Dermis microvascular lymphatic vessel endothelial cell (primary cell): ENCODE results near the gene DCDC2C. TPM values are rescaled to one million over a fixed set of nuclear protein-coding genes. Genes with fewer than 3 reads are reported as not detected.

Experiments
- DNase-seq, 2 donors: peaks; one replicate each; pipeline versions ENCODE4 v3.0.0 to v3.0.0-alpha.2; 2010; ENCODE audit warnings: low read depth in 2 of 2
- total RNA-seq: library from RNA; depleted of rRNA; stranded (reverse); fragments of >200 nt; gene quantifications from 2 replicates; pipeline ENCODE4 v1.2.1, GENCODE V29; 2014

DCDC2C gene, protein sequence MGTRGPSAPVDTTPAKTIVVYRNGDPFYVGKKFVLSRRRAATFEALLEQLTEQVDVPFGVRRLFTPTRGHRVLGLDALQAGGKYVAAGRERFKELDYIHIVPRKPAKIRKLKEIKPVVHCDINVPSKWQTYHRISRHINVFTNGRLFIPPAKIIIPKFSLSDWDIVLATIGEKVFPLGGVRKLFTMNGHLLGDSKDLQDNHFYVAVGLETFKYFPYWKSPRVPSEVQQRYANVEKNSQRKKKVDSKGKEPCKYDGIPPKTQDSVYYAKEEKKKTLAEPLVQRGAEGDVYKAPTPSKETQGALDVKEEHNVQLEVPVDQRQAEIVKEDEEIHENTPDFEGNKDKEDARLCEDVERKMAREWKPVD
- total RNA-seq = 0.13 TPM in 2 replicates

GRCh38 chr2:3703236-3703756, at the start of gene DCDC2C:
DCDC2C (plus strand) TSS chr2:3703575; CDS start chr2:3703752, 177 bp downstream.
- DNase-seq = no peak

DNA sequence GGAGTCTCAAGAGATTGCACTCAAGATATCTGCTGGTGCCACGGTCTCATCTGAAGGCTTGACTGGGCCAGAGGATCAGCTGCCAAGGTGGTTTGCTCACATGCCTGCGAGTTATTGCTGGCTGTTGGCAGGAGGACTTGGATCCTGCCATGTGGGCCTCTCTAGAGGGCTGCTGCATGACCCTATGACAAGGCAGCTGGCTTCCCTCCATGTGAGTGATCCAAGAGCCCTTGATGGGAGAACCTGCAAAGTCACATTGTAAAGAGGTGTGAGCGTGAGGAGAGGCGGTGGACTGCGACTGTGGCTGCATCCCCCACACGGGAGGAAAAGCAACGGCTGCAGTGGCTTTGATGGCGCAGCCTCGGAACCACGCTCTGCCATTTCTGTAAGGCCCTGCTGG, 49.4 kb upstream of the DCDC2C start:
- DNase-seq = no peak

DNA sequence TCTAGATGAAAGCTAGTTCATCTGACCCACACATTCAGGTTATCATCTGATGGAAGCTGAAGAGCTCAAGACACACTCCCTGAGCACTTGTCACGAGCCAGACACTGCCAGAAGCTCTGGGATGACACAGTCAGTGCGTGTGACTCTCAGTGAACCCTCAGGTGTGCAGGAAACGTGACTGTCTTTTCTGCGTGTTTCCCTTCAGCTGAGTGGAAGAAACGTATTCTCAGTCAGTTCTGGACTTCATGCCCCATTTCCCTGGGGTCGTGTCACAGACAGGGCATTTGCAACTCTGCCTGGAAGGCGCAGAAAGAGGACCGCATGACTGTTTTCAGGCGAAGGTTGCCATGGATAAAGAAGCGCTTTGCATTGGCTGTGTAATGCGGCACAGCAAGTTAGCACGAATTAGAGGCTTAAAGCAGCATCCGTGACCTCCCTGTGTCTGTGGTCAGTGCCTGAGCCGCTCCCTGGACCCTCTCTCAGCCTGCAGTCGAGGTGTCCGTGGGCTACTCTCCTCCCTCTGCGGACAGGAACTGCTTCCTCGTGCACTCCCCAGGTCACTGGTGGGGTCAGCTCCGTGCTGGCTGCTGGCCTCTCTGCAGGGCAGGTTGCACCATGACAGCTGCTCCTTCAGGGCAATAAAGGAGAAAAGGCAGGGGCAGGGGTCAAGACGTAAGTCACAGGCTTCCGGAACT, 48.7 kb upstream of the DCDC2C start:
- no peak for DNase-seq

GRCh38 chr2:3655871-3656761, 47.3 kb upstream of the DCDC2C start:
- DNase-seq = no peak

- no peak for DNase-seq
These were observed 46.3 kb upstream of the DCDC2C start for GRCh38 chr2:3656762-3657721.

GRCh38 chr2:3657881-3658280, 45.5 kb upstream of the DCDC2C start, which contains the start of gene ALLC:
ALLC (plus strand) TSS chr2:3658200; CDS start chr2:3671158, 12,958 bp downstream.
- no peak for DNase-seq

DNA sequence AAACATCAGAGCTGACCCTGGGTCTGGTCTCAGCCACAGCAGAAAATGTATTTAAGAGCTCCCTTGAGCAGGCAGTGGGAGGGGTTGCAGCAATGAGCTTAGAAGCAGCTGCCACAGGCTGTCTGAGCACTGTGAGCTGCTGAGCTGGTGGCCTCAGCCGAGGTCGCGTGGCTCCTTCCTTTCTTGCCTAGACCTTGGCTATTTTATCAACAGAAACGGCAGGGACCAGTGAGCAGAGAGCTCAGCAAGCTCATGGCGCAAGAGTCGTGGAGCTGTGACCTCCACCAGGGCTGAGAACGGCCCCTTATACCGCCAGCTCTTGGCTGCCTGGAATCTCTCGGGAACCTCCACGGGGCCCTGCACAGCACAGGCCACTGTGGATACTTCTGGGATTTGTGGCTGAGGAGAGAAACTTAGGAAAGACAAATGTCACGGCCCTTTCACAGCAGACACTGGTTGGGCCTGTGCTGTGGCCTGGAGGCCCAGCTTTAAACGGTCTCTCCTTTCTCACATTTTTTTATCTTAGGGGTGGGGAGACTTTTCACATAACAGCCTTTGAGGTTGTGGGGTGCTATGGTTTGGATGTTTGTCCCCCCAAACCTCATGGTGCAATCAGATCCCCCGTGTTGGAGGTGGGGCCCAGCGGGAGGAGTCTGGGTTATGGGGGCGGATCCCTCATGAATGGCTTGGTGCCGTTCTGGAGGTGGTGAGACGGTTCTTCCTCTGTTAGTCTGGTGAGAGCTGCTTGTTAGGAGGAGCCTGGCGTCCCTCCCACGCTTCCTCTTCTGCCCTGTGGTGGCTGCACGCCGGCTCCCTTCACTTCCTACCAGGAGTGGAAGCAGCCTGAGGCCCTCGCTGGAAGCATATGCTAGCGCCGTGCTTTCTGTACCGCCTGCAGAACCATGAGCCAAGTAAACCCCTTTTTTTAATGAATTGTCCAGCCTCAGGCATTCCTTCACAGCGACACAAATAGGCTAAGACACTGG, 43.6 kb upstream of the DCDC2C start:
- no peak for DNase-seq

GRCh38 chr2:3660640-3661039, 42.7 kb upstream of the DCDC2C start:
- DNase-seq = peak in 1 of 2 donors; percentile 19

DNA sequence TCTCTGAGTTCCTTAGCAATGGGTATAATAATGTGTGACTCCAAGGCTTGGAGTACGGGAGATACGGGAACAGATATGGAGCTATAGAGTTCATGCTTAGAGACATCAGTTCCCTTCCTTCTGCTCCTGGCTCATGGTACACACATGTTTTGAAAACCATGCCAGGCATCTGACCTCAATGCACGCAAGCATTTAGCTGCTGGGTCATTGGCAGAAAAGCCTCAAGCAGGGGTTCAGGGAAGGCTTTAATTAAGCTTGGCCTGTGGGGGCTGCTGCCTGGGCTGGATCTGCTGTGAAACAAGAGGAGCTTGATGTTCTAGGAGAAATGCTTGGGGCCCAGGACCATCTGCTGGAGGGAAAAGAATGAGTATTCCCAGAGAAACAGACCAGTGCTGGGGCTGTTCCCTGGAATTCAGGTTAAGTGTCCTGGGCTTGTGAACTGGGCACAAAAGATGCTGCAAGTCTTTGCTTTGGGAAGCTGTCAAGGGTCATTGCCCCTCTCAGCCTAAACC, 42.2 kb upstream of the DCDC2C start:
- DNase-seq = no peak

- no peak for DNase-seq
These were observed 41.1 kb upstream of the DCDC2C start for GRCh38 chr2:3662239-3662638.

- no peak for DNase-seq
These were observed 39.3 kb upstream of the DCDC2C start for GRCh38 chr2:3664118-3664517.

GRCh38 chr2:3664925-3665324, 38.5 kb upstream of the DCDC2C start:
- DNase-seq = no peak

- no peak for DNase-seq
These were observed 37.3 kb upstream of the DCDC2C start for GRCh38 chr2:3665886-3666612.

- DNase-seq = no peak
These were observed 36.8 kb upstream of the DCDC2C start for GRCh38 chr2:3666613-3666975.

DNA sequence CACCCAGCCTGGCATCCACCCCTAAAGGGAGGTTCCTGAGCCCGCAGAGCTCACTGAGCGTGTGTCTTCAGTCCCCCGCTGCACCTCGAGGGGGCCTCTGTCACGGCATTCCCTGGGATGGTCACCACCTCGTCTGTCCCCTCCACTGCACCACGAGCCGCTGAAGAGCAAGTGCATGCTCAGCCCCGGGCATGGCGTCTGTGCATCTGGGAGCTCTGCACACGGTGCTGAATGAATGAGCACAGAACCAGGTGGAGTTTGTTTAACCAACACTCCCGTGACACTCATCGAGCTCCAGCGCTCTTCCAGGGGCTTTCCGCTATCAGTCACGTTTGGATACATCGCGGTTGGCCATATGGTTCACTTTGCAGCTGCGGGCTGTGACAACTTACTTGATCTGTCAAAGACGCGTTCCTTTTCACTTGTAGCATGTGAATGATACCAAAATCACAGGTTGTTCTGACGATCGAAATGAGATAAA, 36.2 kb upstream of the DCDC2C start:
- DNase-seq = no peak

- DNase-seq = no peak
These were observed 33.7 kb upstream of the DCDC2C start for GRCh38 chr2:3669656-3670055.

GRCh38 chr2:3670376-3670775, 33.0 kb upstream of the DCDC2C start:
- no peak for DNase-seq

- no peak for DNase-seq
These were observed 32.4 kb upstream of the DCDC2C start for GRCh38 chr2:3670941-3671340.
